GM19193 (cell line): ENCODE data around the gene SCLT1.

ENCODE experiments used
- POLR2A ChIP-seq: IDR thresholded peaks from 4 replicates; pipeline ENCODE4 v1.6.1; 2011; ENCODE audit not compliant: insufficient read depth, insufficient read length; ENCODE audit errors: extremely low read depth

SCLT1 gene

DNA sequence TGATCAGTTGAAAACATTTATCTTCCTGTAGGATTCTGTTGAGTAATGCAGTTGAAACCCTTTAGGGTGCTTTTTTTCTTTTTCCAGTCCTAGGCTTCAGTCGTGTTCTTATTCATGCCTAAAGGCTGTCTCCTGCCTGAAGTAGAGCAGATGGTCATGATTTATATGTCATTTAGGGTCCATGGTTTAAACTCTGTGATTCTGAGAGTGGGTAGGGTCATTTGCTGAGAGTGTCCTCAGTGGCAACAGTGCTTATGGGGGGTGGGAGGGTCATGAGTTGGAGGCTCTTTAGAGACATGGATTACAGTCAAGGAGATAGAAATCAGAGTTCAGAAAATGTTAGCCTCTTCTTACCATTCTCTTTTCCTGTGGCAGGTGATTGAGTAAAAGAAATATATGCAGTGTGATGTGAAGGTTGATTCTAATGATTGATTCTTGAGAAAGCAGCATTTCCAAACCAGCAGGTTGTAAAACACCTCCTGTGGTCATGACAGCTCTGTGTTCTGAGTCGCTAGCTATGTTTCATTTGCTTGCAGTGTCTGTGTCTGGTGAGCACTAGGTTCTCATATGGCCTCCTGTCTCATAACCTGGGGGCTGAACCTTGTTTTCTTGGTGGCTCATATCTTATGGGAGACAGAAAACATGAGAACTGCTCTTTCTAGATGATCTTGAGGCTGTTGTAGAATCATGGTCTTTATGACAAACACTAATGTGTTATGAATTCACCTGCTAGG, 223.4 kb downstream of the SCLT1 start:
- TF ChIP-seq POLR2A = no peak

GRCh38 chr4:128868758-128869157, 224.6 kb downstream of the SCLT1 start:
- TF ChIP-seq POLR2A = no peak

DNA sequence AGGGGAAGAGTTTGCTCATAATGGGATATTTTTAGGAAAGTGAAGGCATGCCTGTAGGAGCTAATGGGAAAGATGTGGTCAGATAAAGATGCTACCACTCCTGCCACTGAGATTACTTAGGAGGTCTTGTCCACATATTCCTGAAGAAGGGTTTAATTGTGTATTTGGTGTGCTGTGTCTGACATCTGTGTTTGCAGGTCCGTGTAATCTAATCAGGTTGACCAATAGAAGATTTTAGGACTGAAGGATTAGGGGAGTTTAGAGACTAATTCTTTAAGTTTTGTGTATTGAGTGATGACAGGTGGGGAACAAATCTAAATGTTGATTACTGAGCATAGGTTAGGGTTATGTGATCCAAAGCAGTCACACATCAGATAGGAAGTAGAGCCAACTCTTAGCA, 226.6 kb downstream of the SCLT1 start:
- no peak for TF ChIP-seq POLR2A

DNA sequence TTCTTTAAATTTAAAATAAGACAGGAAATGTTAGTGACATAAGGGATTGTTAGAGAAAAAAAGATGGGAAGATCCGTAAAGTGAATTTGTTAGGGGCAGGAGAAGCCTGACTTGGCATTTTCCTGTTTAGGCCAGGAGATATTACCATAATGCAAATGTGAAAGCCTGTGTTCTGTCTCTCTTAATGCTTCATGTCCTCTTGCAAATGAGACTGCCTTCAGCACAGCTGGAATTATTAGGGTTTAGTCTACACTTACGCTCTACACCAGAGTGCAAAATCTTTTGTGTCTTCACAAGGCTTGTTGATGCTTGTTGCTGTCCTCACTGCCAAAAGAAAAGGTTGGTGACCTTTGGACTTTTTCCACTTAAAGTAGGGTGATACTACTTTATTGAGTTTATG, 227.1 kb downstream of the SCLT1 start:
- no peak for TF ChIP-seq POLR2A

- TF ChIP-seq POLR2A = no peak
Observed at GRCh38 chr4:128865132-128865531, 228.2 kb downstream of the SCLT1 start.

- TF ChIP-seq POLR2A = no peak
Observed at GRCh38 chr4:128863312-128864075, 229.8 kb downstream of the SCLT1 start.

DNA sequence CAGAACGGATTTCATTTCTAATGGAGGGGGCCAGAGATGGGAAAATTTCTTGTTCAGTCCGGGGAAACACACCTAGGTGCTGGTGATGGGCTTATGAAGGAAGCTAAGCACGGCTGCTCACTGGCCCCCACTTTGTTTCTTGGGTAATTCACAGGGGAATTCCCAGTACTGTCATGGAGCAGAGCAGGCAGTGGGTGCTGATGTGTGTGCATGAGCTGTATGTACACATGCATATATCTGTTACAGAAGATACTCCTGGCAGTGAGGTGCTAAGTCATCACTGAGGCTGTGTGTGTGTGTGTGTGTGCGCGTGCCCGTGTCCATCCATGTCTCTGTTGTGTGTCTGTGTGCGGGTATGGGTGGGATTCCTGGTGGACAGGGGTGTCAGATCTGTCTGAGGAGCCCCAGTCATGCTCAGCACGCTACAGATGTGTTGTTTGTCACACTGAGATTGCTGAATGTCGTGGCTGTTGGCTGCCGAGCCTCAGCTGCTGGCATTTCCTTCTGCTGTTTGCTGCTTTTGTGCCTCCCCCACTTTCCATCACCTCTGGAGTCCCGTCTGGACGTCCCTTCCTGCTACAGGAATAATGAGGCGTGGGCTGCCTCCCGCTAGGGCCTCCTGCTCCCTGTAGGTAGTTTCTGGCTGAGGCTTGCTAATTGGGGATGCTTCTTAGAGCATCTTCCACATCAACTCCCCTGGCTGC, 230.6 kb downstream of the SCLT1 start:
- TF ChIP-seq POLR2A = peak; percentile 34

DNA sequence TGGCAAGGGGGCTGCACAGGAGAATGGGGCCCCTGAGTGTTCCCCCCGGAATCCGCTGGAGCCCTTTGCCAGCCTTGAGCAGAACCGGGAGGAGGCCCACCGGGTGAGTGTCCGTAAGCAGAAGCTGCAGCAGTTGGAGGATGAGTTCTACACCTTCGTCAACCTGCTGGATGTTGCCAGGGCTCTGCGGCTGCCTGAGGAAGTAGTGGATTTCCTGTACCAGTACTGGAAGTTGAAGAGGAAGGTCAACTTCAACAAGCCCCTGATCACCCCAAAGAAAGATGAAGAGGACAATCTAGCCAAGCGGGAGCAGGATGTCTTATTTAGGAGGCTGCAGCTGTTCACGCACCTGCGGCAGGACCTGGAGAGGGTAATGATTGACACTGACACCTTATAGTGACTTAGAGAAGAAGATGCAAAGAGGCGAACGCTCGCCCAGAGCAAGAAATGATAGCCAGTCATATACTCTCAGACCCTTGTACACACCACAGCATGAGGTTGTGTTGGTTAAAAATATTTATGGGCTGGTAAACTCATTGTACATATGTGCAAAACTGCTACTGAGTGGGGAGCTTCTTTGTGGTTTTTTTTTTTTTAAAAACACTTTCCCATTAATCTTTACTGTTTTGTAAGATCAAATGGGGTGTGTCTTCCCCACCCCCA, 231.4 kb downstream of the SCLT1 start:
- TF ChIP-seq POLR2A = no peak

DNA sequence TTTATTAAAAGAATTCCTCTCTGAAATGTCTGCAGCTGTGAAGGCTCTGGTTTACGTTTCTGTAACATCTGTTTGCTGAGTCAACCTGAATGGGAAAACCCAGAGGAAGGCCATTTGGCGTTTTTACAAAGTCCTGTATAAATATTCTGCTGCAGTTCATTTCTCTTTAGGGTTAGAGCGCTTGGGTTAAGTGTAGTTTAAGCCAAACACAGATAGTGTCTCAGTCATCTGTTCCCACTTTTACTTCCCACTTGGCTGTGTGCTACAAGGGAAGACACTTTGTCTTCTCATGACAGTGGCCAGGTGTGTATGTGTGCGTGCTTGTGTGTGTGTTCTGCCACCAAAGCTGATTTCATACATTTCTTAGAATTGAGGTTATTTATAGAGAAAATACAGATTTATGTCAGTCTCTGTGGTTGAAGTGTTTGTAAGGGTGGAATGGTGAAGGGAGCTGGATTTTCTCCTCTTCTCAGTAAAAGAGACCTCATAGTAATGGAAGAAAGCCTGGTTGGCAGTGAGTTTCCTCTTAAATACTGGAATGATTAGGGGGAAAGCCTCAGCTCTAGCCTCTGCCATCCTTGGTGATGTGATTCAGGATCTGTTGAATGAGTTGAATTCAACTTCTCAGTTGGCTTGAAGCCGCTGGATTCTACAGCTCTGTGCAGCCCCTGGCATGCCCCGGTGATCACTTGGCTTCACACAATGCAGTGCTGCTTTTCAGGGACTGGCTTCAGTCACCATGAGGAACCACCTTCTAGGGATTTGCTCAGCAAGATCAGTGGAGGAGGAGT, 233.3 kb downstream of the SCLT1 start:
- no peak for TF ChIP-seq POLR2A

DNA sequence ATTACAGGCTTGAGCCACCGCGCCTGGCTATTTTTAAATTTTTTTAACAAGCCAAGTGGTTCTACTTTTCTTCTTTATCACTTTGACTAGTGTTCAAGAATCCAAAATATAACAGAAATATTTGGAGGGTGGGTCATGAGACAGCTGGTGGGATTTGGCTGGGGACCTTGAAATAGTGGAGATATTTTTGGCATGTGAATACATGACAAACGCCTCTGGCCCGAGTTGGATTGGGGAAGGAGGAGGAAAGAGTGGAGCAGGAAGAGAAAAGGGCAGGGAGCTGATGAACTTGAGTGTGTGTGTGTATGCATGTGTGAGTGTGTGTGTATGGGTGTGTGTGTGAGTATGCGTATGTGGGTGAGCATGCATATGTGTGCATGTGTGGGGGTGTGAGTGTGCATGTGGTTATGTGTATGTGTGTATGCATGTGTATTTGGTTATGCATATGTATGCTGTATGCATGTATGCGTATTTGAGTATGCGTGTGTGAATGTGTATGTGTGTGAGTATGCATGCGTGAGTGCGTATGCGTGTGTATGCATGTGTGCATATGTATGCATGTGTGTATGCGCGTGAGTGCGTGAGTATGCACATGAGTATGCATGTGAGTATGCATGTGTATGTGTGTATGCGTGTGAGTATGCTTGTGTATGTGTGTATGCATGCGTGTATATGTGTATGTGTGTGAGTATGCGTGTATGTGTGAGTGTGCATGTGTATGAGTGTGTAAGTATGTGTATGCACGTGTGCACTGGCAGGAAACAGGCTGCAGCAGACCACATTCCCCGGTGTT, 234.3 kb downstream of the SCLT1 start:
- no peak for TF ChIP-seq POLR2A

DNA sequence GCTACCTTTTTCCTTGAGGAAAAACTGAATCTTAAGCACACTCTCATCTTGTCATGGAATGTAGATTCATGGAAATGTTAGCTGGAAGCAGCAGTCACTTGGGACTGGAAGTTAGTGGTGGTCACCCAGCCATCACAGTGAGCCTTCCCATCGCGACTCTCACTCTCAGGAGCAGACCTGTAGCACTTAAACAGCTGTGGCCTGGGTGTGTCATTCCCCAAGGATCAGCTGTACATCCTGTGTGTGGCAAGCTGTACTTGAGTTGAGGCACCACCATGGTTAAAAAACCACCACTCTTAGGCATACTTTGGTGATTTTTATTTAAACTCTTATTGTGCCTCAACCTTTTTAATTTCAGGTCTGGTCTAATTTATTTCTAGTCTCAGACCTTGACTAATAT, 237.1 kb downstream of the SCLT1 start:
- no peak for TF ChIP-seq POLR2A

DNA sequence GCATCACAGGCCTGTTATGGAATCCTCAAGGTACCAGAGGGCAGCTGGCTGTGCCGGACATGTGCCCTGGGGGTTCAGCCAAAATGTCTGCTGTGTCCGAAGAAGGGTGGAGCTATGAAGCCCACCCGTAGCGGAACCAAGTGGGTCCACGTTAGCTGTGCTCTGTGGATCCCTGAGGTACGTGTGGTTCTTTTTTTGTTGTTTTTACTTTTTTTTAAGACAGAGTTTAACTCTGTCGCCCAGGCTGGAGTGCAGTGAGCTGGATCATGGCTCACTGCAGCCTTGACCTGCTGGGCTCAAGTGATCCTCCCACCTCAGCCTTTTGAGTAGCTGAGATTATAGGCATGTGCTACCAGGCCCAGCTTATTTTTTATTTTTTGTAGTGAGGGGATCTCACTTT, 237.7 kb downstream of the SCLT1 start:
- no peak for TF ChIP-seq POLR2A

GRCh38 chr4:128854433-128854832, 238.9 kb downstream of the SCLT1 start:
- no peak for TF ChIP-seq POLR2A

DNA sequence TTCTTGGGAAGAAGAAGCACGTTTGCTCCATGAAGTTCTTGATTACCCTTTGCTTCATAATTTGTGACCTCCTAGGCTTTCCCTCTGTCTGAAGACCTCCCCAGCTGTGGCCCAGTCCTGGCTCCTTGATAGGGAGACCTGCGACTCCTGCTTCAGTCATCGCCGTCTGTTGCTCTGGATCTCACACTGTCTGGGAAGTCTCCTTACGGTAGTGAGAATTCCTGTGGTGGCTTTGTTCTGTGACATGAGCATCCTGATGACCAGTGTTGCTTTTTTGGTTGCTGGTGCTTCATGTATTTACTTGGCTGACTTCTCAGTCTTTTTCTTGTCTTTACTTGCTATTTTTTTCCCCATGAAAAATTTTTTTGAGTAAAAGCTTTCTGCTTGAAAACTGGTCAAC, 239.6 kb downstream of the SCLT1 start:
- no peak for TF ChIP-seq POLR2A
